Nephron (organoid): ENCODE measurements around the gene APLNR.

Experiments used
- H3K27ac Mint-ChIP-seq, 3 experiments: 2 replicates each; pipeline ENCODE4 v1.8.0; 2020; ENCODE audit warnings: mixed read lengths in 3 of 3, mild to moderate bottlenecking in 2 of 3, moderate library complexity in 1 of 3
- H3K27me3 Mint-ChIP-seq: 2 replicates; pipeline ENCODE4 v1.8.0; 2021; ENCODE audit warnings: low read depth, mild to moderate bottlenecking, moderate library complexity, mixed read lengths
- H3K36me3 Mint-ChIP-seq: 2 replicates; pipeline ENCODE4 v1.8.0; 2020; ENCODE audit warnings: low read depth, mixed read lengths
- H3K4me1 Mint-ChIP-seq: 2 replicates; pipeline ENCODE4 v1.8.0; 2020; ENCODE audit warnings: mixed read lengths
- H3K4me3 Mint-ChIP-seq, 3 experiments: 2 replicates each; pipeline ENCODE4 v1.8.0; 2020; ENCODE audit warnings: mild to moderate bottlenecking in 3 of 3, mixed read lengths in 3 of 3, moderate library complexity in 2 of 3
- H3K9me3 Mint-ChIP-seq: 2 replicates; pipeline ENCODE4 v1.8.0; 2020; ENCODE audit warnings: mixed read lengths
- TF ChIP-seq, protein P1 (sequence below), 3 experiments: fragments of 200-600 bp; sonication (generic); IDR thresholded peaks; one replicate each; pipeline ENCODE4 v1.5.0; 2021; ENCODE audit warnings: antibody characterized with exemption in 3 of 3; ENCODE audit not compliant: unreplicated experiment in 3 of 3

APLNR gene

DNA sequence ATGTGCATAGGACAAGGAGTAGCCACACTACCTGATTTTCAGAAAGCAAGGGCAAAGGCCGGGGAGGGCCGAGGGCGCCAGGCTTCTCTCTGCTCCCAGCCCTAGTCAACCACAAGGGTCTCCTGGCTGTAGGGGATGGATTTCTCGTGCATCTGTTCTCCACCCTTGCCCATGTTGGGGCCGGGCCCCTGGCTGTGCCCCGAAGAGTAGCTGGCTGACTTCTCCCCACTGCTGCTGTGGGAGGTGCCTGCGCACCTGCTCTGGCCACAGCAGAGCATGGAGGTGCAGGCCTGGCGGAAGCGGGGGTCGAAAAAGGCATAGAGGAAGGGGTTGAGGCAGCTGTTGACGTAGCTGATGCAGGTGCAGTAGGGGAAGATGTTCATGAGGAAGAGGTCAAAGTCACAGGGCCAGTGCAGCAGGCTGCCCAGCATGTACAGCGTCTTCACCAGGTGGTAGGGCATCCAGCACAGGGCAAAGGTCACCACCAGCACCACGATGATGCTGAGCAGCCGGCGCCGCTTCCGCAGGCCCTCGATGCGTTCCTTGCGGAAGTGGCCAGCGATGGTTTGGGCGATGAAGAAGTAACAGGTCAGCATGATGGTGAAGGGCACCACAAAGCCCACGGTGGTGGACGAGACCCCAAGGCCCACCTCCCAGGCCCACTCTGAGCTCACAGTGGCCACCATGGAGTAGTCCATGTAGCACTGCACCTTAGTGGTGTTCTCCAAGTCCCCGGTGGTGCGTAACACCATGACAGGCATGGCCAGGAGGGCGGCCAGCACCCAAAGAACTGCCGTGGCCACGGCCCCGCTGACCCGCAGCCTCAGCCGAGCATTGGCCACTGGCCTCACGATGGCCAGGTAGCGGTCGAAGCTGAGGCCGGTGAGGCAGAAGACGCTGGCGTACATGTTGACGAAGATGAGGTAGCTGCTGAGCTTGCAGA lies 1.0 kb downstream of the APLNR start:
- H3K27me3 Mint-ChIP-seq, result peaks cover 38% of the 10 kb centered on the region
- TF ChIP-seq, protein P1, sequence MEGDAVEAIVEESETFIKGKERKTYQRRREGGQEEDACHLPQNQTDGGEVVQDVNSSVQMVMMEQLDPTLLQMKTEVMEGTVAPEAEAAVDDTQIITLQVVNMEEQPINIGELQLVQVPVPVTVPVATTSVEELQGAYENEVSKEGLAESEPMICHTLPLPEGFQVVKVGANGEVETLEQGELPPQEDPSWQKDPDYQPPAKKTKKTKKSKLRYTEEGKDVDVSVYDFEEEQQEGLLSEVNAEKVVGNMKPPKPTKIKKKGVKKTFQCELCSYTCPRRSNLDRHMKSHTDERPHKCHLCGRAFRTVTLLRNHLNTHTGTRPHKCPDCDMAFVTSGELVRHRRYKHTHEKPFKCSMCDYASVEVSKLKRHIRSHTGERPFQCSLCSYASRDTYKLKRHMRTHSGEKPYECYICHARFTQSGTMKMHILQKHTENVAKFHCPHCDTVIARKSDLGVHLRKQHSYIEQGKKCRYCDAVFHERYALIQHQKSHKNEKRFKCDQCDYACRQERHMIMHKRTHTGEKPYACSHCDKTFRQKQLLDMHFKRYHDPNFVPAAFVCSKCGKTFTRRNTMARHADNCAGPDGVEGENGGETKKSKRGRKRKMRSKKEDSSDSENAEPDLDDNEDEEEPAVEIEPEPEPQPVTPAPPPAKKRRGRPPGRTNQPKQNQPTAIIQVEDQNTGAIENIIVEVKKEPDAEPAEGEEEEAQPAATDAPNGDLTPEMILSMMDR (IDR thresholded peaks at IDR 0.05; ENCODE audit: unreplicated experiment in 3 of 3), result no peak
- H3K9me3 Mint-ChIP-seq, result no peaks in the 10 kb centered on the region
- H3K4me3 Mint-ChIP-seq, result peak overlapping the region in 2 of 3 experiments; percentile 72 to 80
- H3K36me3 Mint-ChIP-seq, result no peaks in the 10 kb centered on the region
- H3K4me1 Mint-ChIP-seq, result peaks cover 72% of the 10 kb centered on the region
- H3K27ac Mint-ChIP-seq, result peak overlapping the region in 2 of 3 experiments; percentile 63 to 83

DNA sequence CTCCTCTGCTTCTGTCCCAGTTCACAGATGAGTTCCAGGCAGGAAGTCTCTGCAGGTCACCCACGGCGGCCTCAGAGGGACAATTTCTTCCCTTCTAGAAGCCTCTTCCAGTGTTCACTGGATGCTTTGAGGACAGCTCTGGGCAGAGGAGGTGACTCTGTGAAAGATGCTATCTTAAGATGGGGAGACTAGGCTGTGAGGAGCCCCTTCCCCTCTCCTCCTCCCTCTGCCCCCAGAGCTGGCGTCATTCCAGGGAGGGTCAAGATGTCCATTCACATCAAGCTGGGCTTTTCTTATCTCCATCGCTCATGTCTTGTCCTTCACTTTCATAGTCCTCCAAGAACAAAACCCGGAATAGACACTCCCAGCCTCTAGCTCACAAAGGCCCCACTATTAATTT lies 3.3 kb downstream of the APLNR start:
- H3K27ac Mint-ChIP-seq, result peak overlapping the region in 2 of 3 experiments; percentile 0 to 71
- TF ChIP-seq, protein P1 (IDR thresholded peaks at IDR 0.05; ENCODE audit: unreplicated experiment in 3 of 3), result no peak
- peak overlapping the region in 2 of 3 experiments; percentile 41 to 49 for H3K4me3 Mint-ChIP-seq

DNA sequence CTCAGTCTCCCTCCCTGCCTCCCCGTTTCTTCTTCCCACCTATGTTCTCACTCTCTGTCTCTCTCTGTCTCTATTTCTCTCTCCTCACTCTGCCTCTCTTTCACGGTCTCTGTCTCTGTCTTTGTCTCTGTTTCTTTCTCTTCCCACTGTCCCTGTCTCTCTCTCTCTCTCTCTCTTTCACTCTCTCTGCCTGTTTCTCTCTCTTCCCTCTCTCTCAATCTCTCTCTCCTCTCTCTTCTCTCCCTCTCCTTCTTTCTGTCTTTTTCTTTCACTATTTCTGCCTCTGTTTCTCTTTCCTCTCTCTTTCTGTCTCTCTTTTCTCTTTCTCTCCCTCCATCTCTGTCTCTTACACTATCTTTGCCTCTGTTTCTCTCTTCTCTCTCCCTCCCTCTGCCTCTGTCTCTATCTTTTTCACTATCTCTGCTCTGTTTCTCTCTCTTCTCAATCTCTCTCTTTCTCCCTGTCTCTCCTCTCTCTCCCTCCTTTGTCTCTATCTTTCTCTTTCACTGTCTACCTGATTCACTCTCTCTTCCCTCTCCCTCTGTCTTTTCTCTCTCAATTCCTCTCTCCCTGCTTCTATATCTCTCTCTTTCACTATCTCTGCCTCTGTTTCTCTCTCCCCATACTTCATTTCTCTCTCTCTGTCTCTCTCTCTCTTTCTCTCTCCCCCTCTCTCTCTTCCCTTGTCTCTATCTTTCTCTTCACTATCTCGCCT lies 5.4 kb downstream of the APLNR start:
- peak overlapping the region in 1 of 3 experiments; percentile 4 for H3K4me3 Mint-ChIP-seq
- peaks cover 41% of the 10 kb centered on the region for H3K27me3 Mint-ChIP-seq
- no peaks in the 10 kb centered on the region for H3K36me3 Mint-ChIP-seq
- H3K9me3 Mint-ChIP-seq, result no peaks in the 10 kb centered on the region
- H3K4me1 Mint-ChIP-seq, result peaks cover 48% of the 10 kb centered on the region
- H3K27ac Mint-ChIP-seq, result peak overlapping the region in 1 of 3 experiments; percentile 50
- TF ChIP-seq, protein P1 (IDR thresholded peaks at IDR 0.05; ENCODE audit: unreplicated experiment in 3 of 3), result no peak

More for the DNA sequence above, 3.3 kb downstream of the APLNR start:
- Mint-ChIP-seq H3K4me1 (peaks cover 61% of the 10 kb centered on the region), H3K27me3 (peaks cover 47% of the 10 kb centered on the region), H3K9me3 (no peaks in the 10 kb centered on the region), H3K36me3 (no peaks in the 10 kb centered on the region)

DNA sequence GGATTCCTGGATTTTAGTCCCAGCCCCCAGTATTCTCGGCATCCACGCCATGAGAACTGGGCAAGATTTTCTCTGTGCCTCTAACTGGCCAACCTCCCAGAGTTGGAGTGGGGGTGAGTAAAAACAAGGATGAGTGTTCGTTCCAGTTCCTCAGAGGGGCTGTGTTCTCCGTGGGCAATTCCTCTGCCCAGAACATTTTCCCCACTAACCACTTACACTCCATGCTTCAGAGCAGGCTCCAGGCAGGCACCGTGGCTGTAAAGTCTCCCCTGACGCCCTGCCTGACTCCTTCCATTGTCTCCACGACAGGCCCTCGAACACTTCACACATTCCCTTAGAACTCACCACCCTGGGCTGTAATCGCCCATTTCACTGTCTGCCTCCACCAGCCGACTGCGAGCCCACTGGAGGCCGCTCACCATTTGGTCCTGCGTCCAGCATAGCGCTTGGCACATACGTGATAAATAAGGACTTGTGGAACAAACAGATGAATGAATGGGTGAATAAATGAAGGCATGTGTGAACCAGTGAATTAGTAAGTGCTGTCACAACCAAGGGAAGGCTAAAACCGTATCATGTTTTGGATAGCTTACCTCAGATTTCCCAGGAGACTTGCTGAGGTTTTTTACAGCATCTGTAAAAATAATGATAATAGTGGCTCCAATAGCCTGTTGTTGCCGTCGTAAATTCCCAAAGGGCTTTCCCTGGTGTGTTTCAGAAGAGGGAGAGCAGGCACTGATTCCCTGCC lies 6.1 kb downstream of the APLNR start:
- TF ChIP-seq, protein P1 (IDR thresholded peaks at IDR 0.05; ENCODE audit: unreplicated experiment in 3 of 3), result no peak
- no peaks in the 10 kb centered on the region for H3K36me3 Mint-ChIP-seq
- H3K4me1 Mint-ChIP-seq, result peaks cover 46% of the 10 kb centered on the region
- H3K4me3 Mint-ChIP-seq, result peak overlapping the region in 1 of 3 experiments; percentile 4
- peaks cover 37% of the 10 kb centered on the region for H3K27me3 Mint-ChIP-seq
- no peaks in the 10 kb centered on the region for H3K9me3 Mint-ChIP-seq
- peak overlapping the region in 2 of 3 experiments; percentile 46 to 64 for H3K27ac Mint-ChIP-seq

DNA sequence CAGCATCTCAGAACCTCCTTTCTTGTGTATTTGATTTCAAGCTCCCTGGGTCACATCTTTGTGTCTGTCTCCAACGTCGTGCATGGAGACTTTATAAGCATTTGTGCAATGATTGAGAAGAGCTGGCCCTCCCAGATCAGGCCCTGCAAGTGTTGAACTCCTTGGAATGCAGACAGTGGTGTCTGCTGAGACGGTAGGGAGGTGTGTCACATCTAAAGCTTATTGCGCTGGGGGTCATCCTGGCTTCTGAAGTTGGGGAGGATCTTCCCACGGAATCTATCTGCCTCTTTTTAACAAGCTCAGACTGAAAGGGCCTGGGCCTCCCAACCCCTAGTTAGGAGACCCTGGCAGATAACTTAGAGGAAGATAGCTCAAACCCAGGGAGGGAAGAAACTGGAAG lies 6.7 kb downstream of the APLNR start:
- TF ChIP-seq, protein P1 (IDR thresholded peaks at IDR 0.05; ENCODE audit: unreplicated experiment in 3 of 3), result no peak

More for the DNA sequence above, 6.7 kb downstream of the APLNR start:
- Mint-ChIP-seq H3K36me3 (no peaks in the 10 kb centered on the region), H3K4me1 (peaks cover 39% of the 10 kb centered on the region), H3K4me3 (no peak overlapping the region), H3K27me3 (peaks cover 34% of the 10 kb centered on the region), H3K9me3 (no peaks in the 10 kb centered on the region), H3K27ac (peak overlapping the region in 2 of 3 experiments; percentile 46 to 64)
